ENCODE measurements around the gene FNDC3B.

DNA sequence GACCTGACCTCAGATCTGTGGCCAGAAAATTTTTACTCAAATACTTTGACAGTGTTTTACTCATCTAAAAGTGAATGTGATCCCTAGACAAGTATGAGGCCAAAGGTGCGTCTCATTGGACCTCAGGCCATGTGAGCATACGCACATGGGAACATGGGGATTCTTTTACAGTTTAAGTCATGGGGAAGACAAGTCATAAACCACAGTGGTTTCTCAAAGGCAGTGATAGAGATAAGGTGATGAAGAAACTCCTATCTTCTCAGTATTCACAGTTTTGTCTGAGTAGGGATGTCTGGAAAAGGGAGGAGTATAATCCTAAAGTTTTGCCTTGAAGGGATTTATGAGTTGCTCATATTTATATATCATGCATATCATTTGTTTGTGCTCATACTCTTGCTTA, 173.8 kb downstream of the FNDC3B start:
- no peak for TF ChIP-seq CTCF (conservative IDR thresholded peaks at IDR 0.05; ENCODE audit: low read depth, low read length)
- TF ChIP-seq EZH2phosphoT487 (IDR thresholded peaks at IDR 0.05; ENCODE audit: borderline replicate concordance, low read length) = no peak
